ENCODE data around the gene TTC23.
A peak's percentile ranks its signal among the peaks of the same experiment; 100 is the strongest.

The TTC23 gene

GRCh38 chr15:99121207-99121606 lies 128.2 kb downstream of the TTC23 start:
- peaks cover 36 to 43% of the 10 kb centered on the region in 2 experiments for H3K4me1 ChIP-seq (ENCODE audit: control insufficient read depth in 1 of 2, insufficient read depth in 2 of 2, low read length in 2 of 2)
- H4K91ac ChIP-seq (ENCODE audit: low read depth, low read length): peak overlapping the region; percentile 23
- peaks cover 2% of the 10 kb centered on the region for H3K9me3 ChIP-seq (ENCODE audit: insufficient read depth, low read depth, low read length)
- H2BK5ac ChIP-seq (ENCODE audit: low read depth, low read length, poor library complexity): no peak overlapping the region
- peak overlapping the region; percentile 18 for H2AK5ac ChIP-seq (ENCODE audit: low read length)
- H2BK12ac ChIP-seq (ENCODE audit: low read length): peak overlapping the region; percentile 4
- no peak for DNase-seq
- no peak overlapping the region for H3K4ac ChIP-seq (ENCODE audit: low read depth, low read length)
- no peak overlapping the region for H3K4me2 ChIP-seq (ENCODE audit: low read length)
- peaks cover 11% of the 10 kb centered on the region for H3K79me2 ChIP-seq (ENCODE audit: control insufficient read depth, insufficient read depth, low read length, poor library complexity)
- no peak overlapping the region for H3K23ac ChIP-seq (ENCODE audit: low read length)
- H3K4me3 ChIP-seq (ENCODE audit: low read depth, low read length): no peak overlapping the region
- H4K8ac ChIP-seq (ENCODE audit: low read depth, low read length): no peak overlapping the region
- peaks cover 27% of the 10 kb centered on the region for H3K79me1 ChIP-seq (ENCODE audit: low read length)
- no peak overlapping the region for H2AFZ ChIP-seq (ENCODE audit: insufficient read depth, low read length, poor library complexity)
- no peak overlapping the region for H2BK120ac ChIP-seq (ENCODE audit: insufficient read depth, low read length, poor library complexity)
- no peaks in the 10 kb centered on the region for H3K27me3 ChIP-seq (ENCODE audit: insufficient read depth, low read length)
- H3K27ac ChIP-seq (ENCODE audit: low read depth, low read length): no peak overlapping the region
- peaks cover 7 to 23% of the 10 kb centered on the region in 2 experiments for H3K36me3 ChIP-seq (ENCODE audit: control insufficient read depth in 1 of 2, insufficient read depth in 2 of 2, low read length in 2 of 2)
- no peak overlapping the region for H3K9ac ChIP-seq (ENCODE audit: low read length)
- WGBS (ENCODE audit: extremely low coverage, insufficient coverage, insufficient read length): no CpG with 5 or more reads among the region's 10 CpGs
- H3K14ac ChIP-seq (ENCODE audit: low read length): no peak overlapping the region
- H3K18ac ChIP-seq (ENCODE audit: low read length): peak overlapping the region; percentile 1
- H4K12ac ChIP-seq (ENCODE audit: low read depth, low read length): no peak overlapping the region

- Histone ChIP-seq H3K36me3 (ENCODE audit: control insufficient read depth in 1 of 2, insufficient read depth in 2 of 2, low read length in 2 of 2) (peaks cover 10 to 22% of the 10 kb centered on the region in 2 experiments), H4K12ac (ENCODE audit: low read depth, low read length) (no peak overlapping the region), H2BK5ac (ENCODE audit: low read depth, low read length, poor library complexity) (no peak overlapping the region), H3K18ac (ENCODE audit: low read length) (no peak overlapping the region), H3K79me2 (ENCODE audit: control insufficient read depth, insufficient read depth, low read length, poor library complexity) (peaks cover 8% of the 10 kb centered on the region), H4K8ac (ENCODE audit: low read depth, low read length) (no peak overlapping the region), H2BK120ac (ENCODE audit: insufficient read depth, low read length, poor library complexity) (no peak overlapping the region), H3K9me3 (ENCODE audit: insufficient read depth, low read depth, low read length) (peaks cover 2% of the 10 kb centered on the region), H4K91ac (ENCODE audit: low read depth, low read length) (peak overlapping the region; percentile 20), H3K27ac (ENCODE audit: low read depth, low read length) (no peak overlapping the region), H3K4me2 (ENCODE audit: low read length) (no peak overlapping the region), H3K79me1 (ENCODE audit: low read length) (peaks cover 19% of the 10 kb centered on the region), H3K27me3 (ENCODE audit: insufficient read depth, low read length) (no peaks in the 10 kb centered on the region), H3K4ac (ENCODE audit: low read depth, low read length) (no peak overlapping the region), H3K4me3 (ENCODE audit: low read depth, low read length) (no peak overlapping the region), H3K4me1 (ENCODE audit: control insufficient read depth in 1 of 2, insufficient read depth in 2 of 2, low read length in 2 of 2) (peaks cover 27 to 33% of the 10 kb centered on the region in 2 experiments), H2BK12ac (ENCODE audit: low read length) (no peak overlapping the region), H3K14ac (ENCODE audit: low read length) (peak overlapping the region; percentile 48), H3K9ac (ENCODE audit: low read length) (no peak overlapping the region), H3K23ac (ENCODE audit: low read length) (no peak overlapping the region), H2AK5ac (ENCODE audit: low read length) (peak overlapping the region; percentile 39), H2AFZ (ENCODE audit: insufficient read depth, low read length, poor library complexity) (no peak overlapping the region)
- WGBS (ENCODE audit: extremely low coverage, insufficient coverage, insufficient read length): no CpG with 5 or more reads among the region's 12 CpGs
- no peak for DNase-seq
Measured at GRCh38 chr15:99120050-99120777, 129.2 kb downstream of the TTC23 start.

GRCh38 chr15:99118801-99119546 lies 130.4 kb downstream of the TTC23 start:
- DNase-seq: no peak
- H3K79me2 ChIP-seq (ENCODE audit: control insufficient read depth, insufficient read depth, low read length, poor library complexity): peaks cover 2% of the 10 kb centered on the region
- no peak overlapping the region for H4K12ac ChIP-seq (ENCODE audit: low read depth, low read length)
- H2BK12ac ChIP-seq (ENCODE audit: low read length): no peak overlapping the region
- H3K9ac ChIP-seq (ENCODE audit: low read length): no peak overlapping the region
- H3K27me3 ChIP-seq (ENCODE audit: insufficient read depth, low read length): no peaks in the 10 kb centered on the region
- no peak overlapping the region for H3K4ac ChIP-seq (ENCODE audit: low read depth, low read length)
- H2AFZ ChIP-seq (ENCODE audit: insufficient read depth, low read length, poor library complexity): no peak overlapping the region
- no peak overlapping the region for H4K91ac ChIP-seq (ENCODE audit: low read depth, low read length)
- H3K9me3 ChIP-seq (ENCODE audit: insufficient read depth, low read depth, low read length): peaks cover 2% of the 10 kb centered on the region
- no peak overlapping the region for H3K4me3 ChIP-seq (ENCODE audit: low read depth, low read length)
- H3K18ac ChIP-seq (ENCODE audit: low read length): no peak overlapping the region
- no CpG with 5 or more reads among the region's 22 CpGs for WGBS (ENCODE audit: extremely low coverage, insufficient coverage, insufficient read length)
- H4K8ac ChIP-seq (ENCODE audit: low read depth, low read length): no peak overlapping the region
- H3K27ac ChIP-seq (ENCODE audit: low read depth, low read length): no peak overlapping the region
- no peak overlapping the region for H3K4me2 ChIP-seq (ENCODE audit: low read length)
- H3K79me1 ChIP-seq (ENCODE audit: low read length): peaks cover 8% of the 10 kb centered on the region
- H3K14ac ChIP-seq (ENCODE audit: low read length): no peak overlapping the region
- no peak overlapping the region for H2BK120ac ChIP-seq (ENCODE audit: insufficient read depth, low read length, poor library complexity)
- H2BK5ac ChIP-seq (ENCODE audit: low read depth, low read length, poor library complexity): no peak overlapping the region
- H3K36me3 ChIP-seq (ENCODE audit: control insufficient read depth in 1 of 2, insufficient read depth in 2 of 2, low read length in 2 of 2): peaks cover 17 to 32% of the 10 kb centered on the region in 2 experiments
- no peak overlapping the region for H2AK5ac ChIP-seq (ENCODE audit: low read length)
- no peak overlapping the region for H3K23ac ChIP-seq (ENCODE audit: low read length)
- peaks cover 15 to 22% of the 10 kb centered on the region in 2 experiments for H3K4me1 ChIP-seq (ENCODE audit: control insufficient read depth in 1 of 2, insufficient read depth in 2 of 2, low read length in 2 of 2)

GRCh38 chr15:99118258-99118632 lies 131.1 kb downstream of the TTC23 start:
- Histone ChIP-seq H2BK12ac (ENCODE audit: low read length) (no peak overlapping the region), H3K79me1 (ENCODE audit: low read length) (peaks cover 5% of the 10 kb centered on the region), H3K14ac (ENCODE audit: low read length) (no peak overlapping the region), H2BK120ac (ENCODE audit: insufficient read depth, low read length, poor library complexity) (no peak overlapping the region), H3K27ac (ENCODE audit: low read depth, low read length) (no peak overlapping the region), H2AFZ (ENCODE audit: insufficient read depth, low read length, poor library complexity) (no peak overlapping the region), H4K12ac (ENCODE audit: low read depth, low read length) (no peak overlapping the region), H3K4me1 (ENCODE audit: control insufficient read depth in 1 of 2, insufficient read depth in 2 of 2, low read length in 2 of 2) (peaks cover 11 to 18% of the 10 kb centered on the region in 2 experiments), H2AK5ac (ENCODE audit: low read length) (no peak overlapping the region), H2BK5ac (ENCODE audit: low read depth, low read length, poor library complexity) (no peak overlapping the region), H3K79me2 (ENCODE audit: control insufficient read depth, insufficient read depth, low read length, poor library complexity) (peaks cover under 1% of the 10 kb centered on the region), H4K8ac (ENCODE audit: low read depth, low read length) (no peak overlapping the region), H4K91ac (ENCODE audit: low read depth, low read length) (no peak overlapping the region), H3K18ac (ENCODE audit: low read length) (no peak overlapping the region), H3K4me2 (ENCODE audit: low read length) (no peak overlapping the region), H3K36me3 (ENCODE audit: control insufficient read depth in 1 of 2, insufficient read depth in 2 of 2, low read length in 2 of 2) (peaks cover 21 to 39% of the 10 kb centered on the region in 2 experiments), H3K23ac (ENCODE audit: low read length) (no peak overlapping the region), H3K4ac (ENCODE audit: low read depth, low read length) (no peak overlapping the region), H3K27me3 (ENCODE audit: insufficient read depth, low read length) (no peaks in the 10 kb centered on the region), H3K9ac (ENCODE audit: low read length) (no peak overlapping the region), H3K9me3 (ENCODE audit: insufficient read depth, low read depth, low read length) (peaks cover 2% of the 10 kb centered on the region), H3K4me3 (ENCODE audit: low read depth, low read length) (no peak overlapping the region)
- WGBS (ENCODE audit: extremely low coverage, insufficient coverage, insufficient read length): no CpG with 5 or more reads among the region's 7 CpGs
- DNase-seq: no peak
